Stimulated activated CD4-positive, alpha-beta T cell treated with anti-CD3 and anti-CD28 coated beads, Interleukin-1b, Interleukin-23, amount 100 ng/mL, for 48 hours (primary cell): ENCODE measurements around the gene ST3GAL2.
"Not testable (repeated sequence)": the region's sequence is repeated elsewhere in the genome, so short reads cannot be mapped to it uniquely, and the experiment has no call there.

ENCODE experiments used
- DNase-seq: peaks from one replicate; pipeline ENCODE4 v3.0.0-alpha.2; 2020

ST3GAL2 gene

GRCh38 chr16:70380919-70381603, 57.8 kb downstream of the ST3GAL2 start:
- DNase-seq: peak; percentile 98

GRCh38 chr16:70380248-70380918, 58.5 kb downstream of the ST3GAL2 start:
- peak; percentile 87 for DNase-seq

- no peak for DNase-seq
Measured at GRCh38 chr16:70378869-70379493, 59.9 kb downstream of the ST3GAL2 start.

GRCh38 chr16:70377782-70378181, 61.1 kb downstream of the ST3GAL2 start:
- DNase-seq: no peak

GRCh38 chr16:70375636-70376611, 63.0 kb downstream of the ST3GAL2 start:
- no peak for DNase-seq

GRCh38 chr16:70374213-70374612, 64.7 kb downstream of the ST3GAL2 start:
- DNase-seq: no peak

GRCh38 chr16:70372921-70373728, 65.8 kb downstream of the ST3GAL2 start:
- DNase-seq: no peak

GRCh38 chr16:70370924-70371323, 68.0 kb downstream of the ST3GAL2 start:
- DNase-seq: no peak

- peak; percentile 27 for DNase-seq
Measured at GRCh38 chr16:70370145-70370544, 68.8 kb downstream of the ST3GAL2 start.

GRCh38 chr16:70364399-70364798, 74.5 kb downstream of the ST3GAL2 start:
- no peak for DNase-seq

GRCh38 chr16:70359552-70359951, 79.3 kb downstream of the ST3GAL2 start:
- no peak for DNase-seq

GRCh38 chr16:70349783-70350182, 89.1 kb downstream of the ST3GAL2 start:
- DNase-seq: peak; percentile 15

GRCh38 chr16:70348991-70349390, 89.9 kb downstream of the ST3GAL2 start:
- no peak for DNase-seq

- DNase-seq: no peak
Measured at GRCh38 chr16:70345840-70346239, 93.1 kb downstream of the ST3GAL2 start.

- no peak for DNase-seq
Measured at GRCh38 chr16:70342016-70342415, 96.9 kb downstream of the ST3GAL2 start.

- no peak for DNase-seq
Measured at GRCh38 chr16:70341600-70341999, 97.3 kb downstream of the ST3GAL2 start.

GRCh38 chr16:70337814-70338213, 101.1 kb downstream of the ST3GAL2 start:
- DNase-seq: no peak

GRCh38 chr16:70332728-70333127, 106.2 kb downstream of the ST3GAL2 start:
- DNase-seq: not testable (repeated sequence)

GRCh38 chr16:70331588-70332358, 107.1 kb downstream of the ST3GAL2 start:
- DNase-seq: no peak

- DNase-seq: no peak
Measured at GRCh38 chr16:70331091-70331490, 107.8 kb downstream of the ST3GAL2 start.
